Measurements from ENCODE around the gene C1orf210.

Gene C1orf210

DNA sequence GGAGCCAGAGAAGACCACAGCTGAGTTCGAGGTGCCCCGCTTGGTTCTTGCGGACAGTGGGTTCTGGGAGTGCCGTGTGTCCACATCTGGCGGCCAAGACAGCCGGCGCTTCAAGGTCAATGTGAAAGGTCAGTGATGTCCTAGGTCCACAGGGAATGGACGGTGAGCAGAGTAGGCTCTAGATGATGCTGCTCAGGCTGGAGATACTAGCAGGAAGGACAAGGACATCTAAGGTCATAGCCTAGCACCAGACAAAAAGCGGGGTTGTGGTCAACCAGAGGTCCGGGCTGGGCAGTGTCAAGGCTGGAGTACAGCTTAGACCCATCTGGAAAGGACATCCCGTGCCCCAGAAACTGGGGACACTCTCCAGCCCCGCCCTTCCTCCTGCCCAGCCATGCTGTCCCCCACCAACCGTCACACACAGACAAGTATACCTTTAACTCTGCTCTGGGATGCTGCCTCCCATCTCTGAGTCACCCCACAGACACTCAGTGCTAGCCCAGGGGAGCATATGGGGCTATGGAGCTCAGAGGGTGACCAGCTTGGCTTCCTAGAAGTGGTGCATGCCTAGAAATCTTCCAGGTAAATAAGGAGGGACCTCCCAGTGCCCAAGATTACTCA is 24.1 kb upstream of the C1orf210 start (continued):
- TF ChIP-seq POU6F1 (CRISPR knock-in tag; IDR thresholded peaks at IDR 0.05; ENCODE audit: borderline replicate concordance, low read depth) (no peak), RARB (CRISPR knock-in tag; IDR thresholded peaks at IDR 0.05) (no peak), BACH2 (CRISPR knock-in tag; IDR thresholded peaks at IDR 0.05; ENCODE audit: borderline replicate concordance) (no peak), TOX (CRISPR knock-in tag; IDR thresholded peaks at IDR 0.05; ENCODE audit: borderline replicate concordance) (no peak)

GRCh38 chr1:43308635-43309404 is 23.4 kb upstream of the C1orf210 start:
- TF ChIP-seq BACH2 (CRISPR knock-in tag; IDR thresholded peaks at IDR 0.05; ENCODE audit: borderline replicate concordance) (no peak), TCF4 (CRISPR knock-in tag; IDR thresholded peaks at IDR 0.05; ENCODE audit: borderline replicate concordance) (no peak), ZNF70 (CRISPR knock-in tag; IDR thresholded peaks at IDR 0.05) (no peak), ZC3H10 (CRISPR knock-in tag; IDR thresholded peaks at IDR 0.05) (no peak)
- ATAC-seq: no peak

- TF ChIP-seq SNAI2 (CRISPR knock-in tag; IDR thresholded peaks at IDR 0.05): no peak
- TF ChIP-seq TCF4 (CRISPR knock-in tag; IDR thresholded peaks at IDR 0.05; ENCODE audit: borderline replicate concordance): no peak
- TF ChIP-seq ZFP3 (CRISPR knock-in tag; IDR thresholded peaks at IDR 0.05): no peak
- TF ChIP-seq ESRRG (CRISPR knock-in tag; IDR thresholded peaks at IDR 0.05): no peak
- TF ChIP-seq, protein P1, sequence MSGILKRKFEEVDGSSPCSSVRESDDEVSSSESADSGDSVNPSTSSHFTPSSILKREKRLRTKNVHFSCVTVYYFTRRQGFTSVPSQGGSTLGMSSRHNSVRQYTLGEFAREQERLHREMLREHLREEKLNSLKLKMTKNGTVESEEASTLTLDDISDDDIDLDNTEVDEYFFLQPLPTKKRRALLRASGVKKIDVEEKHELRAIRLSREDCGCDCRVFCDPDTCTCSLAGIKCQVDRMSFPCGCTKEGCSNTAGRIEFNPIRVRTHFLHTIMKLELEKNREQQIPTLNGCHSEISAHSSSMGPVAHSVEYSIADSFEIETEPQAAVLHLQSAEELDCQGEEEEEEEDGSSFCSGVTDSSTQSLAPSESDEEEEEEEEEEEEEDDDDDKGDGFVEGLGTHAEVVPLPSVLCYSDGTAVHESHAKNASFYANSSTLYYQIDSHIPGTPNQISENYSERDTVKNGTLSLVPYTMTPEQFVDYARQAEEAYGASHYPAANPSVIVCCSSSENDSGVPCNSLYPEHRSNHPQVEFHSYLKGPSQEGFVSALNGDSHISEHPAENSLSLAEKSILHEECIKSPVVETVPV (CRISPR knock-in tag; IDR thresholded peaks at IDR 0.05): no peak
- no peak for TF ChIP-seq BACH2 (CRISPR knock-in tag; IDR thresholded peaks at IDR 0.05; ENCODE audit: borderline replicate concordance)
- TF ChIP-seq OSR1 (CRISPR knock-in tag; IDR thresholded peaks at IDR 0.05): no peak
- TF ChIP-seq CSDC2 (CRISPR knock-in tag; IDR thresholded peaks at IDR 0.05): no peak
- no peak for TF ChIP-seq GLIS3 (CRISPR knock-in tag; IDR thresholded peaks at IDR 0.05)
- no peak for ATAC-seq
These were observed 22.2 kb upstream of the C1orf210 start for GRCh38 chr1:43307458-43308158.

DNA sequence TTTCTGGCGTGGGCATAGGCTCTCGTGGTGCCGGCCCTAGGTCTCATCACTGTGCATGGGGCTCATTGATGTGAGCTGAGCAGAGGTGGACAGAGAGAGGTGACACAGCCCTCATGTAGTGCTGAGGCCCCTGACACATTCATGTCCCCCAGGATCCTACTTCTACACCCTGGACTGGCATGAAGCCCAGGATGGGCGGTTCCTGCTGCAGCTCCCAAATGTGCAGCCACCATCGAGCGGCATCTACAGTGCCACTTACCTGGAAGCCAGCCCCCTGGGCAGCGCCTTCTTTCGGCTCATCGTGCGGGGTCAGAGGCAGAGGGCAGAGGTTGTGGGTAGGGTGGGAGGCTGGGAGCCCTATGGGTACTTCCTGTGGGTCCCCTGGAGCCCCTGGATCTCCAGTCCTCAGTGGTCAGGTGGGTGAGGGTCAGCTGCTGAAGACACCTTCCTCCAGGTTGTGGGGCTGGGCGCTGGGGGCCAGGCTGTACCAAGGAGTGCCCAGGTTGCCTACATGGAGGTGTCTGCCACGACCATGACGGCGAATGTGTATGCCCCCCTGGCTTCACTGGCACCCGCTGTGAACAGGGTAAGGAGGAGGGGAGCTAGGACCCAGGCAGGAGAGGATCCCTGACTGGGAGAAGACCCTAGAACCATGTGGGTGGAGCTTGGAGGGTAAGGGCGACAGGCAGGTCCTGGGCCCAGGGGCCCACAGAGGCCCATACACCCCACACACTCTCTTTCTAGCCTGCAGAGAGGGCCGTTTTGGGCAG is 21.5 kb upstream of the C1orf210 start:
- TF ChIP-seq OSR1 (CRISPR knock-in tag; IDR thresholded peaks at IDR 0.05) (no peak), TCF4 (CRISPR knock-in tag; IDR thresholded peaks at IDR 0.05; ENCODE audit: borderline replicate concordance) (no peak), RARB (CRISPR knock-in tag; IDR thresholded peaks at IDR 0.05) (no peak), BACH2 (CRISPR knock-in tag; IDR thresholded peaks at IDR 0.05; ENCODE audit: borderline replicate concordance) (no peak), PPARA (CRISPR knock-in tag; IDR thresholded peaks at IDR 0.05; ENCODE audit: borderline replicate concordance) (no peak), TSHZ2 (CRISPR knock-in tag; IDR thresholded peaks at IDR 0.05) (no peak), ZFP3 (CRISPR knock-in tag; IDR thresholded peaks at IDR 0.05) (no peak), ARNTL (CRISPR knock-in tag; IDR thresholded peaks at IDR 0.05; ENCODE audit: borderline replicate concordance, low read depth) (no peak), ZNF8 (CRISPR knock-in tag; IDR thresholded peaks at IDR 0.05) (no peak), TOX (CRISPR knock-in tag; IDR thresholded peaks at IDR 0.05; ENCODE audit: borderline replicate concordance) (no peak), SNAI2 (CRISPR knock-in tag; IDR thresholded peaks at IDR 0.05) (no peak), CSDC2 (CRISPR knock-in tag; IDR thresholded peaks at IDR 0.05) (no peak), ESRRG (CRISPR knock-in tag; IDR thresholded peaks at IDR 0.05) (no peak), ZFP30 (CRISPR knock-in tag; IDR thresholded peaks at IDR 0.05) (no peak), GLIS3 (CRISPR knock-in tag; IDR thresholded peaks at IDR 0.05) (no peak), ZNF565 (CRISPR knock-in tag; conservative IDR thresholded peaks at IDR 0.05; ENCODE audit: low read depth) (no peak), ISL1 (CRISPR knock-in tag; IDR thresholded peaks at IDR 0.05) (no peak), ZNF70 (CRISPR knock-in tag; IDR thresholded peaks at IDR 0.05) (no peak)
- TF ChIP-seq, protein P2, sequence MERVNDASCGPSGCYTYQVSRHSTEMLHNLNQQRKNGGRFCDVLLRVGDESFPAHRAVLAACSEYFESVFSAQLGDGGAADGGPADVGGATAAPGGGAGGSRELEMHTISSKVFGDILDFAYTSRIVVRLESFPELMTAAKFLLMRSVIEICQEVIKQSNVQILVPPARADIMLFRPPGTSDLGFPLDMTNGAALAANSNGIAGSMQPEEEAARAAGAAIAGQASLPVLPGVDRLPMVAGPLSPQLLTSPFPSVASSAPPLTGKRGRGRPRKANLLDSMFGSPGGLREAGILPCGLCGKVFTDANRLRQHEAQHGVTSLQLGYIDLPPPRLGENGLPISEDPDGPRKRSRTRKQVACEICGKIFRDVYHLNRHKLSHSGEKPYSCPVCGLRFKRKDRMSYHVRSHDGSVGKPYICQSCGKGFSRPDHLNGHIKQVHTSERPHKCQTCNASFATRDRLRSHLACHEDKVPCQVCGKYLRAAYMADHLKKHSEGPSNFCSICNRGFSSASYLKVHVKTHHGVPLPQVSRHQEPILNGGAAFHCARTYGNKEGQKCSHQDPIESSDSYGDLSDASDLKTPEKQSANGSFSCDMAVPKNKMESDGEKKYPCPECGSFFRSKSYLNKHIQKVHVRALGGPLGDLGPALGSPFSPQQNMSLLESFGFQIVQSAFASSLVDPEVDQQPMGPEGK (CRISPR knock-in tag; IDR thresholded peaks at IDR 0.05; ENCODE audit: borderline replicate concordance): no peak
- TF ChIP-seq, protein P3, sequence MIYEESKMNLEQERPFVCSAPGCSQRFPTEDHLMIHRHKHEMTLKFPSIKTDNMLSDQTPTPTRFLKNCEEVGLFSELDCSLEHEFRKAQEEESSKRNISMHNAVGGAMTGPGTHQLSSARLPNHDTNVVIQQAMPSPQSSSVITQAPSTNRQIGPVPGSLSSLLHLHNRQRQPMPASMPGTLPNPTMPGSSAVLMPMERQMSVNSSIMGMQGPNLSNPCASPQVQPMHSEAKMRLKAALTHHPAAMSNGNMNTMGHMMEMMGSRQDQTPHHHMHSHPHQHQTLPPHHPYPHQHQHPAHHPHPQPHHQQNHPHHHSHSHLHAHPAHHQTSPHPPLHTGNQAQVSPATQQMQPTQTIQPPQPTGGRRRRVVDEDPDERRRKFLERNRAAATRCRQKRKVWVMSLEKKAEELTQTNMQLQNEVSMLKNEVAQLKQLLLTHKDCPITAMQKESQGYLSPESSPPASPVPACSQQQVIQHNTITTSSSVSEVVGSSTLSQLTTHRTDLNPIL (CRISPR knock-in tag; IDR thresholded peaks at IDR 0.05; ENCODE audit: low read depth): no peak
- ATAC-seq: no peak
